ENCODE measurements around the gene ING3. TPM values are rescaled to one million over a fixed set of nuclear protein-coding genes. Genes with fewer than 3 reads are reported as not detected.

Gene ING3
- total and polyA plus RNA-seq, 9 of the 15 experiments (the other 6 are each of a cell fraction or from before 2014, with no cell fraction given), result 22.8 to 233 (median 50.4) TPM

GRCh38 chr7:120920591-120921274 is 29.8 kb upstream of the ING3 start:
- no peak overlapping the region for H3K4me2 ChIP-seq (ENCODE audit: insufficient read depth, low read length)
- no peak overlapping the region for H2AFZ ChIP-seq (ENCODE audit: low read depth, low read length)
- ATAC-seq (no peak), DNase-seq (ENCODE audit: extremely low read depth in 1 of 4, low spot score in 3 of 4) (no peak), FAIRE-seq (no peak)
- no peaks in the 10 kb centered on the region for H3K4me1 ChIP-seq (replicated peaks in 1 of 2; ENCODE audit: control insufficient read depth in 2 of 2, insufficient read depth in 2 of 2, low read length in 2 of 2)
- intact Hi-C loops (cut with micrococcal nuclease) (no loop called here), in situ Hi-C loops (cut with MboI) (no loop called here)
- peaks cover 0 to 2% of the 10 kb centered on the region in 2 experiments; a peak in 4 of 5 replicates for H3K27me3 ChIP-seq (ENCODE audit: control insufficient read depth in 2 of 2, insufficient read depth in 2 of 2, low read length in 2 of 2)
- ChIA-PET POLR2A (no interaction called here), CTCF (ENCODE audit: low intra/inter-chr PET ratio) (no interaction called here)
- no peaks in the 10 kb centered on the region for H3K9me3 ChIP-seq (replicated peaks; ENCODE audit: control insufficient read depth, insufficient read depth, low read depth, low read length)
- H3K9me1 ChIP-seq (ENCODE audit: control insufficient read depth, insufficient read depth, low read length), result no peaks in the 10 kb centered on the region
- TF ChIP-seq CEBPB (tag; IDR thresholded peaks at IDR 0.05) (peak; percentile 56), ATF3 (IDR thresholded peaks at IDR 0.05) (peak; percentile 15; the same call in 1 of the 2 replicates), ATF3 (CRISPR knock-in tag; conservative IDR thresholded peaks at IDR 0.05) (no peak), ZNF507 (tag; conservative IDR thresholded peaks at IDR 0.05) (0 out of 2 replicates have a peak, but pooled peaks have one; percentile 13), PHF20 (IDR thresholded peaks at IDR 0.05; ENCODE audit: partially characterized antibody) (no peak), NR1H2 (CRISPR knock-in tag; IDR thresholded peaks at IDR 0.05) (no peak)
- no TSS peak for BruUV-seq (replicated peaks)
- no peaks in the 10 kb centered on the region for H3K36me3 ChIP-seq (ENCODE audit: control insufficient read depth, insufficient read depth, low read length)
- no peaks in the 10 kb centered on the region for H3K79me2 ChIP-seq (ENCODE audit: control insufficient read depth, insufficient read depth, low read length)
- H3K27ac ChIP-seq (ENCODE audit: extremely low read depth, low read depth, low read length), result no peak overlapping the region
- H3K4me3 ChIP-seq, result no peak overlapping the region
- H3K9ac ChIP-seq (ENCODE audit: insufficient read depth in 1 of 2, low read depth in 2 of 2, low read length in 2 of 2), result no peak overlapping the region
- 5% methylated on average over 3 of the region's 3 CpGs for WGBS (ENCODE audit: insufficient coverage, low coverage, missing lambda C conversion rate)
- no peaks in the 10 kb centered on the region for H4K20me1 ChIP-seq (replicated peaks; ENCODE audit: control insufficient read depth, insufficient read depth, low read length)
